ENCODE results near the gene FAM3C.
A peak's percentile ranks its signal among the peaks of the same experiment; 100 is the strongest.

The FAM3C gene

GRCh38 chr7:121371883-121372282 lies 24.2 kb downstream of the FAM3C start:
- TF ChIP-seq TAF1 (IDR thresholded peaks at IDR 0.05; ENCODE audit: low read depth, low read length): no peak
- FAIRE-seq (no peak), DNase-seq (ENCODE audit: insufficient read length, low spot score) (no peak)

DNA sequence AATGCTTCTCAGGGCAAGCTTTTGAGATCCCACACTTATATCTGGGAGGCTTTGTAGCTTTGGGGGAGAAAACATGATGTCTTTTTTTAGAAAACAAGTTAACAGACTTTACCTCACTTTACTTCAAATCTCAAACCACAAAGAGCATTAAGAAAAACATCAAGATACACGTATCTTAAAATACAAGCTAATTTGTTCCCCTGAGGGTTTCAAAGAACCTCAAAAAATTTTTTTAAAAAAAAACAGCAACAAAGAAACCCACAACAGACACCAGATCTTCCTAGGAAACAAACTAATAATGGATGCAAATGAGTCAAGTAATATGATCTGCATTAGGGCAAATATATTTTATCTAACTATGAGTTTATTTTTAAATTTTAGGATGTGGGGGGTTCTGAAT lies 24.7 kb downstream of the FAM3C start:
- no peak for DNase-seq (ENCODE audit: insufficient read length, low spot score)
- no peak for FAIRE-seq
- TF ChIP-seq POLR2A (IDR thresholded peaks at IDR 0.05; ENCODE audit: low read depth, low read length): no peak
- no peak for TF ChIP-seq POU2F2 (IDR thresholded peaks at IDR 0.05; ENCODE audit: low read depth, low read length)

GRCh38 chr7:121369462-121369861 lies 26.6 kb downstream of the FAM3C start:
- peak; percentile 80 for FAIRE-seq
- TF ChIP-seq POU2F2 (IDR thresholded peaks at IDR 0.05; ENCODE audit: low read depth, low read length) (no peak), POLR2A (IDR thresholded peaks at IDR 0.05; ENCODE audit: low read depth, low read length) (no peak), POLR2AphosphoS5 (IDR thresholded peaks at IDR 0.05; ENCODE audit: low read depth, low read length) (no peak), PAX5 (IDR thresholded peaks at IDR 0.05; ENCODE audit: insufficient read depth, low read length, severe bottlenecking) (no peak), SPI1 (IDR thresholded peaks at IDR 0.05; ENCODE audit: low read depth, low read length) (no peak), TAF1 (IDR thresholded peaks at IDR 0.05; ENCODE audit: low read depth, low read length) (no peak)
- no peak for DNase-seq (ENCODE audit: insufficient read length, low spot score)

DNA sequence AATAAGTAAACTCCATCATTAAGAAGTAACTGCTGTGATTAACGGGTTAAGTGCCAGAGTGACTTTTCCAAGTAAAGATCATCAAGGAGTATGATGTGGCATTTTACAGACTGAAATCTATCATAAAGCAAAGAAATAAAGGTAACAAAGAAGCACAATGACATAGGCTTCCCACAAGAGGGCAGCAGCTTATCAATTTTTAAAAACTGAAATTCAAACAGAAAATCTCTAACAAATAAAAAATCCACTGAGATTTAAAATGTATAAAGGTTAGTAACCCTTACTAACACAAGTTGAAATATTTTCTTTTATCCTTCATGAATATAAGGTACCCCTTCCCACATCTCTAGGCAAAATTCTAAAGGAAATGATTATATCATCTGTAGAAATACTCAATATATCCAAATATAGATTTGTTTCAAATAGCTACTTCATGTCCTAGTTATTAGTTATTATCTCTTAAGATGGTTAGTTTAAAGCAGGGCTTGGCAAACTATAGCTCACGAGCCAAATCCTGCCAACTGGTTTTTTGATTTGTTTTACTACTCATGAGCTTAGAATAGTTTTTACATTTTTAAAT lies 29.2 kb downstream of the FAM3C start:
- DNase-seq (ENCODE audit: insufficient read length, low spot score) (no peak), FAIRE-seq (peak; percentile 69)
- TF ChIP-seq PAX5 (IDR thresholded peaks at IDR 0.05; ENCODE audit: insufficient read depth, low read length, severe bottlenecking) (no peak), POU2F2 (IDR thresholded peaks at IDR 0.05; ENCODE audit: low read depth, low read length) (no peak), POLR2AphosphoS5 (IDR thresholded peaks at IDR 0.05; ENCODE audit: low read depth, low read length) (no peak), POLR2A (IDR thresholded peaks at IDR 0.05; ENCODE audit: low read depth, low read length) (no peak), TAF1 (IDR thresholded peaks at IDR 0.05; ENCODE audit: low read depth, low read length) (no peak), SPI1 (IDR thresholded peaks at IDR 0.05; ENCODE audit: low read depth, low read length) (no peak)

GRCh38 chr7:121360564-121360963 lies 35.5 kb downstream of the FAM3C start:
- FAIRE-seq: no peak
- no peak for DNase-seq (ENCODE audit: insufficient read length, low spot score)
- no peak for TF ChIP-seq TAF1 (IDR thresholded peaks at IDR 0.05; ENCODE audit: low read depth, low read length)
- TF ChIP-seq SPI1 (IDR thresholded peaks at IDR 0.05; ENCODE audit: low read depth, low read length): no peak
- TF ChIP-seq POU2F2 (IDR thresholded peaks at IDR 0.05; ENCODE audit: low read depth, low read length): no peak
- no peak for TF ChIP-seq POLR2AphosphoS5 (IDR thresholded peaks at IDR 0.05; ENCODE audit: low read depth, low read length)

DNA sequence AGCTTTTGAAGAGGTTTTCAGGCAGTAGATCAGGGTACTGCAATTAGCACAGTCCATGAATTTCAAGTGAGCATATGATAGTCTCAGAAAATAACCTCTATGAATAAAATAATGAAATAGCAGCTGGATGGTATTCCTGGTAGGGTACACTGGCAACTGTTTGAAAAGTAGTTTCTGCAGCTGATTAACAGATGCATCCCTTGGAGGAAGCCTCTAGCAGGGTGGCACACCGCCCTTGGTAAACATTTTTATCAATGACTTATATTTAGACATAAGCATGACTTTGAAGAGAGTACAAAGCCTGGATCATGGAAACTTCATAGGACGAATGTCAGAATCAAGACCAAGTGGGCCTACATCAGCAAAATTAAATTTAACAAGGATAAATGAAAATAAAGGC lies 40.5 kb downstream of the FAM3C start:
- FAIRE-seq (no peak), DNase-seq (ENCODE audit: insufficient read length, low spot score) (no peak)
- TF ChIP-seq PAX5 (IDR thresholded peaks at IDR 0.05; ENCODE audit: insufficient read depth, low read length, severe bottlenecking) (no peak), POLR2AphosphoS5 (IDR thresholded peaks at IDR 0.05; ENCODE audit: low read depth, low read length) (no peak), SPI1 (IDR thresholded peaks at IDR 0.05; ENCODE audit: low read depth, low read length) (no peak), POU2F2 (IDR thresholded peaks at IDR 0.05; ENCODE audit: low read depth, low read length) (no peak), TAF1 (IDR thresholded peaks at IDR 0.05; ENCODE audit: low read depth, low read length) (no peak), POLR2A (IDR thresholded peaks at IDR 0.05; ENCODE audit: low read depth, low read length) (no peak)

DNA sequence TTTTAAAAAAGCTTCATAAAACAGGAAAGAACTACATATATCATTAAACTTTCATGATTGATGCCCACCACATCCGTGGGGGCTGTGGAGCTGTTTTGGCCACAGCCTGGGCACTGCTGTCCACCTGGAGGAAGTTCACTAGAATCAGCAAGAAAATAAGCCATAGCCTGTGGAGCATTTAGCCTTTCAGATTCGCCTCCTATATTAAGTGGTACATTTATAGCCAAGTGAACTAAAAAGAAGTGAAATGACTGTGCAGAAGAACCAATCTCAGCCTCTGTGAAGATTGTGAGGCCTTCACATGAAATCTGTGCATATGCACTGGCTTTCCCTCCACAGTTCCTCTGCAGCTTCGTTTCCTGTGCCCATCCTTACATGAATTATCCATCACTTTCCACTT lies 43.8 kb downstream of the FAM3C start:
- FAIRE-seq: no peak
- no peak for TF ChIP-seq POLR2A (IDR thresholded peaks at IDR 0.05; ENCODE audit: low read depth, low read length)
- TF ChIP-seq PAX5 (IDR thresholded peaks at IDR 0.05; ENCODE audit: insufficient read depth, low read length, severe bottlenecking): no peak
- no peak for TF ChIP-seq POU2F2 (IDR thresholded peaks at IDR 0.05; ENCODE audit: low read depth, low read length)
- TF ChIP-seq POLR2AphosphoS5 (IDR thresholded peaks at IDR 0.05; ENCODE audit: low read depth, low read length): no peak
- TF ChIP-seq TAF1 (IDR thresholded peaks at IDR 0.05; ENCODE audit: low read depth, low read length): no peak
- no peak for TF ChIP-seq SPI1 (IDR thresholded peaks at IDR 0.05; ENCODE audit: low read depth, low read length)

DNA sequence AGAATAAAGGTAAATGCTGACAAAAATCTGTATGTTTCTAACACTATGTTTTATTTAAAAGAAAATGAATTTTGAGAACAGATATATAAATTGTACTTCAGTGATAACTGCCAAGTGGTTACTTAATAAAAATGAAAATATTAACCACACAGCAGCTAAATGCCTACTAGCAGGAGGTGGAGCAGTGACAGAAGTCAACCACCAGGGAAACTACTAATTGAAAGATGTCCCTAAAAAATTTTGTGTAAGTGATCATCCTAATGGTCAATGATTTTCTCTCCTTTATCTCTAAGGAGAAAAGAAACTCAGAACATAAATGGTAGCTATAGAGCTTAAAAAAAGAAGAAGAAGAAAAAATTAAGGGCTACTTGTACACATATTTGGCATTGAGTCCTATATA lies 44.4 kb downstream of the FAM3C start:
- DNase-seq (ENCODE audit: insufficient read length, low spot score) (no peak), FAIRE-seq (no peak)
- no peak for TF ChIP-seq POLR2A (IDR thresholded peaks at IDR 0.05; ENCODE audit: low read depth, low read length)
- TF ChIP-seq POLR2AphosphoS5 (IDR thresholded peaks at IDR 0.05; ENCODE audit: low read depth, low read length): no peak
- TF ChIP-seq SPI1 (IDR thresholded peaks at IDR 0.05; ENCODE audit: low read depth, low read length): no peak
- no peak for TF ChIP-seq PAX5 (IDR thresholded peaks at IDR 0.05; ENCODE audit: insufficient read depth, low read length, severe bottlenecking)
- TF ChIP-seq TAF1 (IDR thresholded peaks at IDR 0.05; ENCODE audit: low read depth, low read length): no peak
- TF ChIP-seq POU2F2 (IDR thresholded peaks at IDR 0.05; ENCODE audit: low read depth, low read length): no peak

More for the DNA sequence above, 43.8 kb downstream of the FAM3C start:
- DNase-seq (ENCODE audit: insufficient read length, low spot score): no peak

- no peak for TF ChIP-seq PAX5 (IDR thresholded peaks at IDR 0.05; ENCODE audit: insufficient read depth, low read length, severe bottlenecking)
- no peak for TF ChIP-seq TAF1 (IDR thresholded peaks at IDR 0.05; ENCODE audit: low read depth, low read length)
- TF ChIP-seq POLR2AphosphoS5 (IDR thresholded peaks at IDR 0.05; ENCODE audit: low read depth, low read length): no peak
- TF ChIP-seq SPI1 (IDR thresholded peaks at IDR 0.05; ENCODE audit: low read depth, low read length): no peak
- no peak for TF ChIP-seq POU2F2 (IDR thresholded peaks at IDR 0.05; ENCODE audit: low read depth, low read length)
- no peak for TF ChIP-seq POLR2A (IDR thresholded peaks at IDR 0.05; ENCODE audit: low read depth, low read length)
- FAIRE-seq: no peak
Measured at GRCh38 chr7:121344497-121344896, 51.6 kb downstream of the FAM3C start.

GRCh38 chr7:121344093-121344492 lies 52.0 kb downstream of the FAM3C start:
- FAIRE-seq (no peak), DNase-seq (ENCODE audit: insufficient read length, low spot score) (no peak)
- TF ChIP-seq POU2F2 (IDR thresholded peaks at IDR 0.05; ENCODE audit: low read depth, low read length) (no peak), PAX5 (IDR thresholded peaks at IDR 0.05; ENCODE audit: insufficient read depth, low read length, severe bottlenecking) (no peak), TAF1 (IDR thresholded peaks at IDR 0.05; ENCODE audit: low read depth, low read length) (no peak), SPI1 (IDR thresholded peaks at IDR 0.05; ENCODE audit: low read depth, low read length) (no peak), POLR2AphosphoS5 (IDR thresholded peaks at IDR 0.05; ENCODE audit: low read depth, low read length) (no peak)

More at GRCh38 chr7:121344497-121344896, 51.6 kb downstream of the FAM3C start:
- DNase-seq (ENCODE audit: insufficient read length, low spot score): no peak

All from GM12891 (cell line).